Activated CD4-positive, CD25-positive, alpha-beta regulatory T cell treated with anti-CD3 and anti-CD28 coated beads, Interleukin-2, amount 50 U/mL, for 16 hours (primary cell): ENCODE measurements around the gene AGBL5.

Source experiments
- DNase-seq: peaks from one replicate; pipeline ENCODE4 v3.0.0-alpha.2; 2020; ENCODE audit warnings: low read depth, low spot score

Gene AGBL5

DNA sequence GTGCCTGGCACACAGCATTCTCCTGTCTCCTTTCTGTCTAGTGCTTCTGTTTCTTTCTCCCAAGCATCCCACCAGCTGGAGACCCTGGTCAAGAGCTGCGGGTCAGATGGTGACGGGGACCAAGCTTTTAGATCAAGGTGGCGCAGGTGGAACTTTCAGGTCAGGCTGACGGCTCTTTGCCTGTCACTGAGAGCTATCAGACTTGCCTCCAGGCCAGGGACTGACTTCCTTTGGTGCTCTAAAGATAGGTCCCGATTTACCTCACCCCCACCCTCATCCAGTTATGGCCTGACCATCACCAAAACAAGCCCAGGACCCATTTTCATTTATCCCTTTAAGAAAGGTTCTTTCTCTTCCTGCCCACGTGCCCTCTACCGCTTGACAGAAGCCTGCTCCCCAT, 25.8 kb downstream of the AGBL5 start:
- no peak for DNase-seq

DNA sequence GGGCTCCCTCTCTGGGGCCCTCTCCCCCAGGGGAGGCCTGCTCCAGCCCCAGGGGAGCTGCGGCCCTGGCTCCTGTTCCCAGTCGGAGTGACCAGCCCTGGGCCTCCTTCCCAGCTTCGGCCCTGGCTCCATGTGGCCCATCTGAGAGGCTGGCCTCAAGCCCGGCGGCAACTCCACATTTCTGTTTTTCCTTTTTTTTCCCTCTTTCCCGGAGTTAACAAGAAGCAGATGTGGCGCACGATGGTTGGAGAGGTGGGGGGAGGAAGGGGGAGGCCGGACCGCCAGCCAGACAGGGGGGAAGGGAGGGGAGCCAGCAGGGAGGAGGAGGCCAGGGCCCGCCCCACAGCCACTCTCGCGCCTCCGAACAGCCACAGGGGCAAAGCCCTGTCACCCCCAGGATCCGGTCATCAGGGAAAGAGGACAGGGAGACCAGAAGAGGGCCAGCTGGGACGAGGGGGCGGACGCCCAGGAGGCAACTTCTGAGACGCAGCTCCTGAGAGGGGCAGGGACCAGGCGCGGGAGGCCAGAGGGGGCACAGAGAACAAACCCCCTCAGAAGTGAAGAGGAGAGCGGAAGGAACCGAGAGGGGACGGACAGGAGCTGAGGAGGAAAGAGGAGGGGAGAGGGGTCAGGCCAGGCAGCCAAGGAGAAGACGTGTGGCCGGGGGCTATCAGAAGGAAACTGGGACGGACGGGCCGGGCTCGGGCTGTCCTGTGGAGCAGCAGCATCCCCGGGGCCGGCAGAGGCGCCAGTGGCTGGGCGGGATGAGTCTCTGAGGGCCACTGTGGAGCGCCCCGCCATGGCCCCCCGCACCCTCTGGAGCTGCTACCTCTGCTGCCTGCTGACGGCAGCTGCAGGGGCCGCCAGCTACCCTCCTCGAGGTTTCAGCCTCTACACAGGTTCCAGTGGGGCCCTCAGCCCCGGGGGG, 27.1 kb downstream of the AGBL5 start, which contains the start of gene EMILIN1:
Gene EMILIN1, plus strand, starts transcription at position 349 of the 928 bp plus-strand sequence. Its CDS starts 451 bp downstream, at position 800.
- no peak for DNase-seq

DNA sequence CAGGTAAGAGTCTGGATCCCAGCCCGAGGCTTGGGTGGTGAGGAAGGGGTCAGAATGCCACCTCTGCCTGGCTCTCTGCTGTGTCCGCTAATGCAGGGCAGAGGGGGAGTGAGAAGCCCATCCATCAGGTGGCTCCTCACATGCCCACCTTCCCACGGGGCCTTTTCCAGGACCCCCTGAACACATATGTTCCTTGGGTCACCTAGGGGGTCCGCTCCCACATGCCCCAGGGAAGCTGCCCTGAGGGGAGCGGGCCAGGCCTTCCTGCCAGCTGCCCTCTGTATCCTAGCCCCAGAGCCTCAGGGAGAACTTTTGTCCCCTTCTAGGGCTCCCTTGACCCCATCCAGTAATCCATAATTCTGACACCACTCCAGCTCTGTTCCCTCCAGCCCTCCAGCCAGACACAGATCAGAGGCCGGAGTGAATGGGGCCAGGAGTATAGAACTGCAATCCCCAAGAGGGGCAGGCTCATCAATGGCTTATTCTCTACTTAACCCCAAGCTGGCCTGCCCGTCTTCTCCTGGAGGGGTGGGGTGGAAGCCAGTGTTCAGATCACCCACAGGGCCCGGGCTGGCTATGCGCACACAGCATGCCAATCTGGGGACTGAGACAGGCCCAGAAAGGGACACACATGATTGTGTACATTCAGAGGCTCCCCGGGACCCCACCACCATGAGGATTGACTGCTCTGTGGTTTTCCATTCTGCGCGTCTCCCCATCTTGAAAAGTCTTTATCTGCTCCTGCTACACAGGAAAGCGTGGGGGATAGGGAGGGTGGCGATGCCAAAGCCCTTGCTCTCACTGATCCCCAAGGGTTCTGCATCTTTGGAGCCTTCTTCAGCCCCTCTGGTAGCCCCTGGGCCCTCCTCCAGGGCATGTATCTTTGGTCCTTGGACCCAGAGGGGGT, 28.0 kb downstream of the AGBL5 start:
- no peak for DNase-seq

DNA sequence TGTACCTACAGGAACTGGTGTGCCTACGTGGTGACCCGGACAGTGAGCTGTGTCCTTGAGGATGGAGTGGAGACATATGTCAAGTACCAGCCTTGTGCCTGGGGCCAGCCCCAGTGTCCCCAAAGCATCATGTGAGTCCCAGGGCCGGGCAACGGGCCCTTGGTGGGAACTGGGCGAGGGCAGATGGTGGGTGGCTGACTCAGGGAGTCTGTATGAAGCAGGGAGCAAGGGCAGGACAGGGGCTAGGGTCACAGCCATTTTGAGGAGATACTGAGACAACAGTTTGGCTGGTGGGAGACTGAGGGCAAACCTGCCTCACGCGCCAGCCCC, 28.6 kb downstream of the AGBL5 start:
- DNase-seq, result no peak

DNA sequence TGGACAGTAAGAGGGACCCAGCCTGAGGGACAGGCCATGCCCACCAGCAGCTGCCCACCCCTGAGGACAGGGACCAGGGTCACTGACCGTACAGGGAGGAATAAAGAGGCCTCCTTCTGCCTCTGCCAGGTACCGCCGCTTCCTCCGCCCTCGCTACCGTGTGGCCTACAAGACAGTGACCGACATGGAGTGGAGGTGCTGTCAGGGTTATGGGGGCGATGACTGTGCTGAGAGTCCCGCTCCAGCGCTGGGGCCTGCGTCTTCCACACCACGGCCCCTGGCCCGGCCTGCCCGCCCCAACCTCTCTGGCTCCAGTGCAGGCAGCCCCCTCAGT, 29.1 kb downstream of the AGBL5 start:
- no peak for DNase-seq

DNA sequence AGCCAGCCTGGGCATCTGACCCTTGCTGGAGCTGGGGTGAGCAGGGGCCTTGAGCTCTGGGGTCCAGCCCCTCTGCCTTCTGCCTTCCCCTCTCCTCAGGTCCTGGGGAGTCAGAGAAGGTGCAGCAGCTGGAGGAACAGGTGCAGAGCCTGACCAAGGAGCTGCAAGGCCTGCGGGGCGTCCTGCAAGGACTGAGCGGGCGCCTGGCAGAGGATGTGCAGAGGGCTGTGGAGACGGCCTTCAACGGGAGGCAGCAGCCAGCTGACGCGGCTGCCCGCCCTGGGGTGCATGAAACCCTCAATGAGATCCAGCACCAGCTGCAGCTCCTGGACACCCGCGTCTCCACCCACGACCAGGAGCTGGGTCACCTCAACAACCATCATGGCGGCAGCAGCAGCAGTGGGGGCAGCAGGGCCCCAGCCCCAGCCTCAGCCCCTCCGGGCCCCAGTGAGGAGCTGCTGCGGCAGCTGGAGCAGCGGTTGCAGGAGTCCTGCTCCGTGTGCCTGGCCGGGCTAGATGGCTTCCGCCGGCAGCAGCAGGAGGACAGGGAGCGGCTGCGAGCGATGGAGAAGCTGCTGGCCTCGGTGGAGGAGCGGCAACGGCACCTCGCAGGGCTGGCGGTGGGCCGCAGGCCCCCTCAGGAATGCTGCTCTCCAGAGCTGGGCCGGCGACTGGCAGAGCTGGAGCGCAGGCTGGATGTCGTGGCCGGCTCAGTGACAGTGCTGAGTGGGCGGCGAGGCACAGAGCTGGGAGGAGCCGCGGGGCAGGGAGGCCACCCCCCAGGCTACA, 30.7 kb downstream of the AGBL5 start:
- DNase-seq, result no peak

DNA sequence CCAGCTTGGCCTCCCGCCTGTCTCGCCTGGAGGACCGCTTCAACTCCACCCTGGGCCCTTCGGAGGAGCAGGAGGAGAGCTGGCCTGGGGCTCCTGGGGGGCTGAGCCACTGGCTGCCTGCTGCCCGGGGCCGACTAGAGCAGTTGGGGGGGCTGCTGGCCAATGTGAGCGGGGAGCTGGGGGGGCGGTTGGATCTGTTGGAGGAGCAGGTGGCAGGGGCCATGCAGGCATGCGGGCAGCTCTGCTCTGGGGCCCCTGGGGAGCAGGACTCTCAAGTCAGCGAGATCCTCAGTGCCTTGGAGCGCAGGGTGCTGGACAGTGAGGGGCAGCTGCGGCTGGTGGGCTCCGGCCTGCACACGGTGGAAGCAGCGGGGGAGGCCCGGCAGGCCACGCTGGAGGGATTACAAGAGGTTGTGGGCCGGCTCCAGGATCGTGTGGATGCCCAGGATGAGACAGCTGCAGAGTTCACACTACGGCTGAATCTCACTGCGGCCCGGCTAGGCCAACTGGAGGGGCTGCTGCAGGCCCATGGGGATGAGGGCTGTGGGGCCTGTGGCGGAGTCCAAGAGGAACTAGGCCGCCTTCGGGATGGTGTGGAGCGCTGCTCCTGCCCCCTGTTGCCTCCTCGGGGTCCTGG, 31.4 kb downstream of the AGBL5 start:
- no peak for DNase-seq

DNA sequence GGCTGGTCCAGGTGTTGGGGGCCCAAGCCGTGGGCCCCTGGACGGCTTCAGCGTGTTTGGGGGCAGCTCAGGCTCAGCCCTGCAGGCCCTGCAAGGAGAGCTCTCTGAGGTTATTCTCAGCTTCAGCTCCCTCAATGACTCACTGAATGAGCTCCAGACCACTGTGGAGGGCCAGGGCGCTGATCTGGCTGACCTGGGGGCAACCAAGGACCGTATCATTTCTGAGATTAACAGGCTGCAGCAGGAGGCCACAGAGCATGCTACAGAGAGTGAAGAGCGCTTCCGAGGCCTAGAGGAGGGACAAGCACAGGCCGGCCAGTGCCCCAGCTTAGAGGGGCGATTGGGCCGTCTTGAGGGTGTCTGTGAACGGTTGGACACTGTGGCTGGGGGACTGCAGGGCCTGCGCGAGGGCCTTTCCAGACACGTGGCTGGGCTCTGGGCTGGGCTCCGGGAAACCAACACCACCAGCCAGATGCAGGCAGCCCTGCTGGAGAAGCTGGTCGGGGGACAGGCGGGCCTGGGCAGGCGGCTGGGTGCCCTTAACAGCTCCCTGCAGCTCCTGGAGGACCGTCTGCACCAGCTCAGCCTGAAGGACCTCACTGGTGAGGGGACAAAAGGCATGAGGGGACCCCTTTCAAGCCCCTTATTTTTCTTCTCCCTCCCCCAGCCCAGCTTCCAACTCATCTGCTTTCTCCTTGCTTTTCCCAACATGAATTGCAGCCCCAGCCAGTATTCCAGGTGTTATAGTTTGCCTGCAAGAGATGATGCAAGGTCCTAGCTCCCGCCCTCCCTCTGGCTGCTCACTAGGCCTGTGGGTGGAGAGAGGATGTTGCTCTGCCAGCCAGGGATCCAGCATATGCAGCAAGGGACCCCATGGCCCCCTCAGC, 32.2 kb downstream of the AGBL5 start:
- no peak for DNase-seq

DNA sequence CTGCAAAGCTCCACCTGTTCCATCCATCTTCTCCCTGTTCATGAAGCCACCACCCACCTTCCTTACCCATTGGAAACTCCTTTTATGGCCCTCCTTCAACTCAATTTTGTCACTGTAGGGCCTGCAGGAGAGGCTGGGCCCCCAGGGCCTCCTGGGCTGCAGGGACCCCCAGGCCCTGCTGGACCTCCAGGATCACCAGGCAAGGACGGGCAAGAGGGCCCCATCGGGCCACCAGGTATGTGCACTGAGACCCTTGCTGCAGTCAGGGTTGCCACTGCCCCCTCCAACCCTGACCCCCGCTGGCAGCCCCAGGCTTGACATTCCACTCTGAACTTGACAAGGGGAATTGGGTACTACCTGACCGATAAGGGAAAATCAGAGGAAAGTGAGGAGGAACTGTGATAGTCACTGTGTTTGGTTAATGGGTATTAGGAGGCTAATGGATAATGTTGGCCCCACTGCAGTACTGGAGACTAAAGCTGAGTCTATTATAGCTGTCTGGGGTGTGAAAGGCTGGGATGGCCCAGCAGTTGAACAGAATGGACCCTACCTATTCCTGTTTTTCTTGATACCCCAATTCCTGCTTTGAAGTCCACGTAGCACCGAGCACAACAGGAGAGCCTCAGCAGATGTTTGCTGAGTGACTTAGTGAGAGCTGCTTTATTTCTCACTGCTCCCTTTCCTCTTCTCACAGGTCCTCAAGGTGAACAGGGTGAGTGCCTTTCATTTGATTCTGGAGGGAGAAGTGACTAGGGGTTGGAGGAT, 33.0 kb downstream of the AGBL5 start:
- no peak for DNase-seq

DNA sequence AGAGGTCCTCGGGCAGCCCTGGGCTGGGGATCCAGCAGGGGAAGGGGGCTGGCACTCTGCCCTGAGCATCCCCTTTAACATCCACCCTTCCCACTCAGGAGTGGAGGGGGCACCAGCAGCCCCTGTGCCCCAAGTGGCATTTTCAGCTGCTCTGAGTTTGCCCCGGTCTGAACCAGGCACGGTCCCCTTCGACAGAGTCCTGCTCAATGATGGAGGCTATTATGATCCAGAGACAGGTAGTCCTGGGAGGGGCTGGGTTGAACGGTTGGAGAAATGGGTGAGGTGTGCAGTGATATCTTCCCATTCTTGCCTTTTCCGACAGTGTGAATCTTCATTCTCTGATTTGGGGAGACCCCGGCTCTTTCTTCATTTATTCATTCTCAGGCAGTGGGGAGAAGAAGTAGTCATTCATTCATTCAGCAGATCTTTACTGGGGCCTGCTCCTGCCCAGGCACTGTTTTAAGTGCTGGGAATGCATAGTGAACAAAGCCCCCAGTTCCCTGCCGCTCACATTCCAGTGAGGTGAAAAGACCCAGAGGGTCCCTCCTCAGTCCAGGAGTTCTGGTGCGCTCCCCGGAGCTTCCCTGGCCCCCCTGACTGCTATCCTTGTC, 33.7 kb downstream of the AGBL5 start:
- DNase-seq, result no peak

DNA sequence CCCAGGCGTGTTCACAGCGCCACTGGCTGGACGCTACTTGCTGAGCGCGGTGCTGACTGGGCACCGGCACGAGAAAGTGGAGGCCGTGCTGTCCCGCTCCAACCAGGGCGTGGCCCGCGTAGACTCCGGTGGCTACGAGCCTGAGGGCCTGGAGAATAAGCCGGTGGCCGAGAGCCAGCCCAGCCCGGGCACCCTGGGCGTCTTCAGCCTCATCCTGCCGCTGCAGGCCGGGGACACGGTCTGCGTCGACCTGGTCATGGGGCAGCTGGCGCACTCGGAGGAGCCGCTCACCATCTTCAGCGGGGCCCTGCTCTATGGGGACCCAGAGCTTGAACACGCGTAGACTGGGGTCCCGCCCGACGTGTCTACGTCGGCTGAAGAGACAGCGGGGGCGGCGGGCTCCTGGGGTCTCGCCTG, 34.2 kb downstream of the AGBL5 start:
- DNase-seq, result no peak

DNA sequence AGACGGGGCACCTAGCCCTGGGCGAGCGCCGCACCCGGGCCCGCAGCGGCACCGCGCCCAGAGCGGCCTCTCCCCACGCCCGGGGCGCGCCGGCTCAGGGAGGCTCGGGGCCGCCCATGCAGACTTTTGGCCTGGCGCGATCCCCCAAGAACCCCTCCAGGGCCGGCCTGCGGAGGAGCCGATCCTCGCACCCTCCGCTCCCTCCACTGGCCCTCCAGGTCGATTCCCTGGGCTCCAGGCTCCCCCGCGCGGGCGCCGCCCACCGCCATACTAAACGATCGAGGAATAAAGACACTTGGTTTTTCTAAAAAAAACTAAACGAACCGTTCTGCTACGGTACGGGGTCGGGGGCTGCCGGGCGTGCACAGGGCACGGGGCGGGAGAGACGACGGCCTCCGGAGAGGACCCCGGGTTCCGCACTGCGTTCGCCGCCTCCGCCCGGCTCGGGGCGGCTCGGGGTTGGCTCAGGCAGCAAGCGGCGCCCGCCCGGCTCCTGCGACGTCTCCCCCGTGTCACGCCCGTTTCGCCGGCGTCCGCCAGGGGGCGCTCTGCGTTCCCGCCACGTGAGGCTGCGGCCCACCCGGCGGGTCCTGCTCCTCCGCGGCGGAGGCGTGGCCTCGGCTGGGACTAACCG, 34.7 kb downstream of the AGBL5 start:
- DNase-seq, result peak; percentile 97

DNA sequence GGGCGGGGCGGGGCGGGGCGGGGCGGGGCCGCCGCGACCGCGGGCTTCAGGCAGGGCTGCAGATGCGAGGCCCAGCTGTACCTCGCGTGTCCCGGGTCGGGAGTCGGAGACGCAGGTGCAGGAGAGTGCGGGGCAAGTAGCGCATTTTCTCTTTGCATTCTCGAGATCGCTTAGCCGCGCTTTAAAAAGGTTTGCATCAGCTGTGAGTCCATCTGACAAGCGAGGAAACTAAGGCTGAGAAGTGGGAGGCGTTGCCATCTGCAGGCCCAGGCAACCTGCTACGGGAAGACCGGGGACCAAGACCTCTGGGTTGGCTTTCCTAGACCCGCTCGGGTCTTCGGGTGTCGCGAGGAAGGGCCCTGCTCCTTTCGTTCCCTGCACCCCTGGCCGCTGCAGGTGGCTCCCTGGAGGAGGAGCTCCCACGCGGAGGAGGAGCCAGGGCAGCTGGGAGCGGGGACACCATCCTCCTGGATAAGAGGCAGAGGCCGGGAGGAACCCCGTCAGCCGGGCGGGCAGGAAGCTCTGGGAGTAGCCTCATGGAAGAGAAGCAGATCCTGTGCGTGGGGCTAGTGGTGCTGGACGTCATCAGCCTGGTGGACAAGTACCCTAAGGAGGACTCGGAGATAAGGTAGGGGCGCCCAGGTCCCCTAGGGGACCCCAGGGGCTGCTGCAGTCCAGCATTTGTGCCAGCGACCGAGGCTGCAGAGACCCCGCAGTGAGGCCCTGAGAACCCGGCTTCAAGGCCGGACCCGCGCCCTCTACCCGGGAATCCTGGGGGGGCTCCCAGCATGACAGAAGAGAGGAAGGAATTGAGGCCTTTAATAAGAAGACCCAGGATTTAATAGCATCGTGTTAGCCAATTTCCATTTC, 35.5 kb downstream of the AGBL5 start, which contains the start of gene KHK:
Gene KHK, plus strand, starts transcription at position 49 of the 870 bp plus-strand sequence. Its CDS starts 488 bp downstream, at position 537.
- DNase-seq, result no peak

DNA sequence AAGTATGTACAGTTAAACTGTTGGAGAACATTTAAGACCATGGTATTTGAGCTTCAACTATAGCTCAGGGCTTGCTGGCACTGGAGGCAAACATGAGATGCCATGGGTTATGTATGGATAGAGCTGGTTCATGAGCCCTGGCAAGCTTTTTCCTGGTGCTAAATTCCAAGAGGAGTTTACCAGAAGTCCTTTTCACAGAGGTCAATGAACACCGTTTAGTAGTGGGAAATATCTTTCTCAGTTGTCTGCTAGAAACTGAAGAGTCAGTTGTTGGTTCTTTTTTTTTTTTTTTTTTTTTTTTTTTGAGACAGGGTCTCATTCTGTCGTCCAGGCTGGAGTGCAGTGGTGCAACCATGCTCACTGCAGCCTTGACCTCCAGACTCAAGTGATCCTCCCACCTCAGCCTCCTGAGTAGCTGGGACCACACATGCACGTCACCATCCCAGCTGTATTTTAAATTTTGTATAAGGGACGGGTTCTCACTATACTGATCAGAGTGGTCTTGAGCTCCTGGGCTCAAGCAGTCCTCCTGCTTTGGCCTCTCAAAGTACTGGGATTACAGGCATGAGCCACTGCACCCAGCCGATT, 36.4 kb downstream of the AGBL5 start:
- no peak for DNase-seq

DNA sequence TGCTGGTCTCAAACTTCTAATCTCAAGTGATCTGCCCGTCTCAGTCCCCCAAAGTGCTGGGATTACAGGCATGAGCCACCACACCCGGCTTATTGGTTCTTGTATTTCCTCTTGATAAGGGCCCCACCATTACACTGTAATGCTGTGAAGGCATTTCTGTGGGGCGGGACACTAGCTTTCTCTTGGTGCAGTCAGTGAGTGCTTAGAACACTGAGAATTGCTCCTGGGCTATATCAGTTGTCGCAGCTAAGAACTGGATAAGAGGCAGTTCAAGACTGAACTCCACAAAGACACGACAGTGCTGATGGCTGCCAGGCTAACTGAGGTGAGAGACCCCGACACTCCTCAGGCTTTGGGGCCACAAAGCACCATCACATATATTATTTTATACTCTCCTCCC, 37.2 kb downstream of the AGBL5 start:
- no peak for DNase-seq

DNA sequence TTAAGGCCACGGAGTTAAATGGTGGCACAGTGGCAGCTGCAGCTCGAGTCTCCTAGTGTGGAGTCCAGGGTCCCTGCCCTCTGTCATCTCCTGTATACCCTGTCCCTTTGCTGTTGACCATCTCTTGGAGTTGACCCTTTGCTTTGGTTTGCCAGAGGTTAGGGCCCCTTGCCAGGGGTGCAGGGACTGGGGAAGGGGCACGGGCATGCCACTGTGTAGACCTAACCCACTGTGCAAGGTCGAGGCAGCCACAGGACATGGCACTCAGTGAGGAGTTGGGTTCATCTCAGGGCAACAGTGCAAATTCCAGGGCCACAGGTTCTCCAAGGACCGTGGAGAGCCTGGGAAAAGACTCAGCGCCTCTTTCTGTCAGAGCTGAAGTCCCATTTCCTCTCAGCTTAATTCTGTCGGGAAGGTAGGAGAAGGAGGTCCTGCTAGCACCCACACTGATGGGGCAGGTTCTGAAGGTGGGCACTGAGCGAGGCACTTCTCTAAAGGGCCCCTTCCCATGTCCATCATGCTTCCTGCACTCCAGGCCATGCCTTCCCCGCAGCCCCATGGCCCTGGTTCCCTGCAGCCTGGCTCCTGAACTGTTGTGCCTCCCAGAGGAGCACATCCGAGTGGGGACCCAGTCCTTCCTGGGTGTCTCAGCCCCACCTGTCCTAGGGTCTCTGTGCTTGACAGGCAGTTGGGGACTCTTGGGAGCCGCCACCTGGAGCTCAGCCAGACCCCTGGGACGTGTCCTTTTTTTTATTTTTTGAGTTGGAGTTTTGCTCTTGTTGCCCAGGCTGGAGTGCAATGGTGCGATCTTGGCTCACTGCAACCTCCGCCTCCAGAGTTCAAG, 37.9 kb downstream of the AGBL5 start:
- DNase-seq, result no peak
